ENCODE data around the gene RAD51B. TPM values are rescaled to one million over a fixed set of nuclear protein-coding genes. Genes with fewer than 3 reads are reported as not detected.
A peak's percentile ranks its signal among the peaks of the same experiment; 100 is the strongest.

The RAD51B gene
- total and polyA plus RNA-seq, 9 of the 15 experiments (the other 6 are each of a cell fraction or from before 2014, with no cell fraction given) = 8.5 to 17.3 (median 11.3) TPM

DNA sequence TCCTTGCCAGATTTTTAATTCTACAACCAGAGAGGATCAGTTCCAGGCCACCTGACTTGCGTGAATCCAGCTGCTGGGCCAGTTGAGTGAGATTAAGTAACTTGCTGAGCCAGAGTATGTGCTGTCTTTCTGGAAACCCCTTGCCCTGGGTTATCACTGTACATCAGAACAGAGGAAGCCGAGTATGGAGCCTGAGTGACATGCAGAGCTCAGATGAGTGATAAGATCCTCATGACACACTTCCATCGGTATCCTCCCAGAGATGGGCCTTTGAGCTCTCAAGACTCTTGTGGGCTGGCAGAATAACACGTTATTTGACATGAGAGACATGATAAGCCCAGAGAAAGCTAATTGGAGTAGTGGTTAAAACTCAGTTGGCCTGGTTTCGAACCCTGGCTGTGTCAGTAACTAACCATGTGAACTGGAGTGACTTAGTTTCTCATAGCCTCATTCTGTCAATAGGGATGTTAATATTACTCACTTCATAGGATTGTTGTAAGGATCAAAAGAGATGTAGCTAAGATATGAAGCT is 585.1 kb downstream of the RAD51B start (continued):
- TF ChIP-seq, protein P1, sequence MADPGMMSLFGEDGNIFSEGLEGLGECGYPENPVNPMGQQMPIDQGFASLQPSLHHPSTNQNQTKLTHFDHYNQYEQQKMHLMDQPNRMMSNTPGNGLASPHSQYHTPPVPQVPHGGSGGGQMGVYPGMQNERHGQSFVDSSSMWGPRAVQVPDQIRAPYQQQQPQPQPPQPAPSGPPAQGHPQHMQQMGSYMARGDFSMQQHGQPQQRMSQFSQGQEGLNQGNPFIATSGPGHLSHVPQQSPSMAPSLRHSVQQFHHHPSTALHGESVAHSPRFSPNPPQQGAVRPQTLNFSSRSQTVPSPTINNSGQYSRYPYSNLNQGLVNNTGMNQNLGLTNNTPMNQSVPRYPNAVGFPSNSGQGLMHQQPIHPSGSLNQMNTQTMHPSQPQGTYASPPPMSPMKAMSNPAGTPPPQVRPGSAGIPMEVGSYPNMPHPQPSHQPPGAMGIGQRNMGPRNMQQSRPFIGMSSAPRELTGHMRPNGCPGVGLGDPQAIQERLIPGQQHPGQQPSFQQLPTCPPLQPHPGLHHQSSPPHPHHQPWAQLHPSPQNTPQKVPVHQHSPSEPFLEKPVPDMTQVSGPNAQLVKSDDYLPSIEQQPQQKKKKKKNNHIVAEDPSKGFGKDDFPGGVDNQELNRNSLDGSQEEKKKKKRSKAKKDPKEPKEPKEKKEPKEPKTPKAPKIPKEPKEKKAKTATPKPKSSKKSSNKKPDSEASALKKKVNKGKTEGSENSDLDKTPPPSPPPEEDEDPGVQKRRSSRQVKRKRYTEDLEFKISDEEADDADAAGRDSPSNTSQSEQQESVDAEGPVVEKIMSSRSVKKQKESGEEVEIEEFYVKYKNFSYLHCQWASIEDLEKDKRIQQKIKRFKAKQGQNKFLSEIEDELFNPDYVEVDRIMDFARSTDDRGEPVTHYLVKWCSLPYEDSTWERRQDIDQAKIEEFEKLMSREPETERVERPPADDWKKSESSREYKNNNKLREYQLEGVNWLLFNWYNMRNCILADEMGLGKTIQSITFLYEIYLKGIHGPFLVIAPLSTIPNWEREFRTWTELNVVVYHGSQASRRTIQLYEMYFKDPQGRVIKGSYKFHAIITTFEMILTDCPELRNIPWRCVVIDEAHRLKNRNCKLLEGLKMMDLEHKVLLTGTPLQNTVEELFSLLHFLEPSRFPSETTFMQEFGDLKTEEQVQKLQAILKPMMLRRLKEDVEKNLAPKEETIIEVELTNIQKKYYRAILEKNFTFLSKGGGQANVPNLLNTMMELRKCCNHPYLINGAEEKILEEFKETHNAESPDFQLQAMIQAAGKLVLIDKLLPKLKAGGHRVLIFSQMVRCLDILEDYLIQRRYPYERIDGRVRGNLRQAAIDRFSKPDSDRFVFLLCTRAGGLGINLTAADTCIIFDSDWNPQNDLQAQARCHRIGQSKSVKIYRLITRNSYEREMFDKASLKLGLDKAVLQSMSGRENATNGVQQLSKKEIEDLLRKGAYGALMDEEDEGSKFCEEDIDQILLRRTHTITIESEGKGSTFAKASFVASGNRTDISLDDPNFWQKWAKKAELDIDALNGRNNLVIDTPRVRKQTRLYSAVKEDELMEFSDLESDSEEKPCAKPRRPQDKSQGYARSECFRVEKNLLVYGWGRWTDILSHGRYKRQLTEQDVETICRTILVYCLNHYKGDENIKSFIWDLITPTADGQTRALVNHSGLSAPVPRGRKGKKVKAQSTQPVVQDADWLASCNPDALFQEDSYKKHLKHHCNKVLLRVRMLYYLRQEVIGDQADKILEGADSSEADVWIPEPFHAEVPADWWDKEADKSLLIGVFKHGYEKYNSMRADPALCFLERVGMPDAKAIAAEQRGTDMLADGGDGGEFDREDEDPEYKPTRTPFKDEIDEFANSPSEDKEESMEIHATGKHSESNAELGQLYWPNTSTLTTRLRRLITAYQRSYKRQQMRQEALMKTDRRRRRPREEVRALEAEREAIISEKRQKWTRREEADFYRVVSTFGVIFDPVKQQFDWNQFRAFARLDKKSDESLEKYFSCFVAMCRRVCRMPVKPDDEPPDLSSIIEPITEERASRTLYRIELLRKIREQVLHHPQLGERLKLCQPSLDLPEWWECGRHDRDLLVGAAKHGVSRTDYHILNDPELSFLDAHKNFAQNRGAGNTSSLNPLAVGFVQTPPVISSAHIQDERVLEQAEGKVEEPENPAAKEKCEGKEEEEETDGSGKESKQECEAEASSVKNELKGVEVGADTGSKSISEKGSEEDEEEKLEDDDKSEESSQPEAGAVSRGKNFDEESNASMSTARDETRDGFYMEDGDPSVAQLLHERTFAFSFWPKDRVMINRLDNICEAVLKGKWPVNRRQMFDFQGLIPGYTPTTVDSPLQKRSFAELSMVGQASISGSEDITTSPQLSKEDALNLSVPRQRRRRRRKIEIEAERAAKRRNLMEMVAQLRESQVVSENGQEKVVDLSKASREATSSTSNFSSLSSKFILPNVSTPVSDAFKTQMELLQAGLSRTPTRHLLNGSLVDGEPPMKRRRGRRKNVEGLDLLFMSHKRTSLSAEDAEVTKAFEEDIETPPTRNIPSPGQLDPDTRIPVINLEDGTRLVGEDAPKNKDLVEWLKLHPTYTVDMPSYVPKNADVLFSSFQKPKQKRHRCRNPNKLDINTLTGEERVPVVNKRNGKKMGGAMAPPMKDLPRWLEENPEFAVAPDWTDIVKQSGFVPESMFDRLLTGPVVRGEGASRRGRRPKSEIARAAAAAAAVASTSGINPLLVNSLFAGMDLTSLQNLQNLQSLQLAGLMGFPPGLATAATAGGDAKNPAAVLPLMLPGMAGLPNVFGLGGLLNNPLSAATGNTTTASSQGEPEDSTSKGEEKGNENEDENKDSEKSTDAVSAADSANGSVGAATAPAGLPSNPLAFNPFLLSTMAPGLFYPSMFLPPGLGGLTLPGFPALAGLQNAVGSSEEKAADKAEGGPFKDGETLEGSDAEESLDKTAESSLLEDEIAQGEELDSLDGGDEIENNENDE (IDR thresholded peaks at IDR 0.05; ENCODE audit: low read depth, low read length) = no peak
- TF ChIP-seq TAL1 (IDR thresholded peaks at IDR 0.05) (0 out of 2 replicates have a peak, but pooled peaks have one; percentile 32), CXXC5 (CRISPR knock-in tag; IDR thresholded peaks at IDR 0.05) (peak; percentile 69), SLC30A9 (CRISPR knock-in tag; IDR thresholded peaks at IDR 0.05) (no peak), FOSL1 (tag; conservative IDR thresholded peaks at IDR 0.05) (peak; percentile 58; the same call in 1 of the 2 replicates), CBFA2T2 (conservative IDR thresholded peaks at IDR 0.05) (peak; percentile 59), YY1 (IDR thresholded peaks at IDR 0.05; ENCODE audit: borderline replicate concordance in 1 of 3, control insufficient read depth in 1 of 3, extremely low read depth in 1 of 3, insufficient read depth in 3 of 3, insufficient read length in 1 of 3, insufficient replicate concordance in 2 of 3, low read depth in 1 of 3, low read length in 2 of 3) (no peak), FUS (optimal IDR thresholded peaks at IDR 0.05; ENCODE audit: low read depth, low read length) (no peak), CTBP1 (IDR thresholded peaks at IDR 0.05; ENCODE audit: borderline replicate concordance) (peak; percentile 55; the same call in 1 of the 2 replicates), RCOR1 (IDR thresholded peaks at IDR 0.05; ENCODE audit: borderline replicate concordance in 1 of 2, low read depth in 2 of 2, low read length in 2 of 2) (peak in 1 of 2 experiments; percentile 67; a peak in 1 of 4 replicates), BDP1 (IDR thresholded peaks at IDR 0.05; ENCODE audit: insufficient read depth, insufficient read length) (no peak), ADNP (tag; IDR thresholded peaks at IDR 0.05) (no peak), BCOR (IDR thresholded peaks at IDR 0.05) (no peak)
- TF ChIP-seq, protein P2, sequence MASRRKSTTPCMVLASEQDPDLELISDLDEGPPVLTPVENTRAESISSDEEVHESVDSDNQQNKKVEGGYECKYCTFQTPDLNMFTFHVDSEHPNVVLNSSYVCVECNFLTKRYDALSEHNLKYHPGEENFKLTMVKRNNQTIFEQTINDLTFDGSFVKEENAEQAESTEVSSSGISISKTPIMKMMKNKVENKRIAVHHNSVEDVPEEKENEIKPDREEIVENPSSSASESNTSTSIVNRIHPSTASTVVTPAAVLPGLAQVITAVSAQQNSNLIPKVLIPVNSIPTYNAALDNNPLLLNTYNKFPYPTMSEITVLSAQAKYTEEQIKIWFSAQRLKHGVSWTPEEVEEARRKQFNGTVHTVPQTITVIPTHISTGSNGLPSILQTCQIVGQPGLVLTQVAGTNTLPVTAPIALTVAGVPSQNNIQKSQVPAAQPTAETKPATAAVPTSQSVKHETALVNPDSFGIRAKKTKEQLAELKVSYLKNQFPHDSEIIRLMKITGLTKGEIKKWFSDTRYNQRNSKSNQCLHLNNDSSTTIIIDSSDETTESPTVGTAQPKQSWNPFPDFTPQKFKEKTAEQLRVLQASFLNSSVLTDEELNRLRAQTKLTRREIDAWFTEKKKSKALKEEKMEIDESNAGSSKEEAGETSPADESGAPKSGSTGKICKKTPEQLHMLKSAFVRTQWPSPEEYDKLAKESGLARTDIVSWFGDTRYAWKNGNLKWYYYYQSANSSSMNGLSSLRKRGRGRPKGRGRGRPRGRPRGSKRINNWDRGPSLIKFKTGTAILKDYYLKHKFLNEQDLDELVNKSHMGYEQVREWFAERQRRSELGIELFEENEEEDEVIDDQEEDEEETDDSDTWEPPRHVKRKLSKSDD (conservative IDR thresholded peaks at IDR 0.05; ENCODE audit: low read length) = no peak

Measured in K562 (cell line).